Ishikawa (cell line): Measurements from ENCODE around the gene KRT9.

Source experiments
- CEBPB ChIP-seq: IDR thresholded peaks from 2 replicates; pipeline ENCODE4 v1.6.1; 2012
- CREB1 ChIP-seq: IDR thresholded peaks from 2 replicates; pipeline ENCODE4 v1.6.1; 2012; ENCODE audit warnings: low read depth
- EGR1 ChIP-seq: IDR thresholded peaks from 2 replicates; pipeline ENCODE4 v1.6.1; 2012
- EP300 ChIP-seq: IDR thresholded peaks from 2 replicates; pipeline ENCODE4 v1.6.1; 2012; ENCODE audit warnings: borderline replicate concordance
- FOXM1 ChIP-seq: IDR thresholded peaks from 2 replicates; pipeline ENCODE4 v1.6.1; 2012; ENCODE audit warnings: low read depth, borderline replicate concordance
- MAX ChIP-seq: IDR thresholded peaks from 2 replicates; pipeline ENCODE4 v1.6.1; 2012
- NFIC ChIP-seq: IDR thresholded peaks from 2 replicates; pipeline ENCODE4 v1.6.1; 2012
- RAD21 ChIP-seq: IDR thresholded peaks from 2 replicates; pipeline ENCODE4 v1.6.1; 2012; ENCODE audit warnings: low read depth
- REST ChIP-seq: IDR thresholded peaks from 2 replicates; pipeline ENCODE4 v1.6.1; 2012; ENCODE audit warnings: low read depth, mild to moderate bottlenecking
- TAF1 ChIP-seq: IDR thresholded peaks from 2 replicates; pipeline ENCODE4 v1.6.1; 2012; ENCODE audit warnings: low read depth, mild to moderate bottlenecking
- TCF12 ChIP-seq: IDR thresholded peaks from 2 replicates; pipeline ENCODE4 v1.6.1; 2012; ENCODE audit warnings: low read depth
- TEAD4 ChIP-seq: IDR thresholded peaks from 2 replicates; pipeline ENCODE4 v1.6.1; 2012
- USF1 ChIP-seq: IDR thresholded peaks from 2 replicates; pipeline ENCODE4 v1.6.1; 2012
- YY1 ChIP-seq: IDR thresholded peaks from 2 replicates; pipeline ENCODE4 v1.6.1; 2012; ENCODE audit warnings: low read depth
- ZBTB7A ChIP-seq: IDR thresholded peaks from 2 replicates; pipeline ENCODE4 v1.6.1; 2012; ENCODE audit warnings: low read depth

KRT9 gene

GRCh38 chr17:41599680-41600079 lies 27.8 kb upstream of the KRT9 start:
- TF ChIP-seq USF1 = no peak
- TF ChIP-seq MAX = no peak
- no peak for TF ChIP-seq CREB1
- no peak for TF ChIP-seq TAF1
- no peak for TF ChIP-seq CEBPB
- TF ChIP-seq RAD21 = no peak
- TF ChIP-seq YY1 = no peak
- no peak for TF ChIP-seq TEAD4
- TF ChIP-seq EP300 = no peak
- TF ChIP-seq FOXM1 = no peak

GRCh38 chr17:41595585-41595984 lies 23.7 kb upstream of the KRT9 start:
- TF ChIP-seq USF1 (no peak), NFIC (no peak), TEAD4 (no peak), CREB1 (no peak), MAX (no peak), CEBPB (no peak), RAD21 (no peak), TAF1 (no peak), ZBTB7A (no peak), YY1 (no peak), REST (no peak), EGR1 (no peak), TCF12 (no peak), EP300 (no peak), FOXM1 (no peak)

- TF ChIP-seq NFIC (no peak), CREB1 (no peak), EP300 (no peak), CEBPB (no peak), MAX (no peak), FOXM1 (no peak), USF1 (no peak), ZBTB7A (no peak)
Observed at GRCh38 chr17:41594363-41594915, 22.6 kb upstream of the KRT9 start.

- TF ChIP-seq MAX (no peak), TEAD4 (no peak), CEBPB (no peak), TCF12 (no peak), EP300 (no peak), YY1 (no peak), CREB1 (no peak)
Observed at GRCh38 chr17:41593306-41593981, 21.6 kb upstream of the KRT9 start.

GRCh38 chr17:41592601-41593305 lies 20.9 kb upstream of the KRT9 start:
- TF ChIP-seq EP300 (no peak), MAX (no peak), EGR1 (no peak), REST (no peak), YY1 (no peak), ZBTB7A (no peak), TCF12 (no peak), CREB1 (no peak), FOXM1 (no peak), RAD21 (no peak), NFIC (no peak), TAF1 (no peak; the same call in 1 of the 2 replicates), TEAD4 (no peak), CEBPB (no peak)
